Activated CD4-positive, alpha-beta T cell treated with anti-CD3 and anti-CD28 coated beads, Interleukin-2, amount 50 U/mL, for 16 hours (primary cell): ENCODE results near the gene SGIP1.
"Not testable (repeated sequence)": the region's sequence is repeated elsewhere in the genome, so short reads cannot be mapped to it uniquely, and the experiment has no call there.

Experiments used
- DNase-seq: peaks from one replicate; pipeline ENCODE4 v3.0.0-alpha.2; 2020

Gene SGIP1

DNA sequence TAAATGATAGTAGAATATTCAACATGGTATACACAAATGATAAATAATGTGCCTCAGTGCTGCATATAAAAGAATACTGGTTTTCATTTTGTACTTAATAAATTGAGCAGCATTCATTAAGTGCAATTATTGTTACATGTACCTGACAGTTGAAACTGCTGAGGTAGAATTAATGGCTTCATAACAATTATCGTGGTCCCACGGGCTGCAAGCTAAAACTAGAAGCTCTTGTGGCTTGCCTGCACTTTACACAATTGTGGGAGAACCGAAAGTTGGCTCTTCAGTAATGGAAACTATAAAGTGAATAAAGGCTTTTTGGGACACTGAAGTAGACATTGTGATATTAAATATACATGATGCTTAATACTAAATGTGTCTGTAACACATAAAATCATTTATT lies 243.9 kb downstream of the SGIP1 start:
- DNase-seq, result no peak

DNA sequence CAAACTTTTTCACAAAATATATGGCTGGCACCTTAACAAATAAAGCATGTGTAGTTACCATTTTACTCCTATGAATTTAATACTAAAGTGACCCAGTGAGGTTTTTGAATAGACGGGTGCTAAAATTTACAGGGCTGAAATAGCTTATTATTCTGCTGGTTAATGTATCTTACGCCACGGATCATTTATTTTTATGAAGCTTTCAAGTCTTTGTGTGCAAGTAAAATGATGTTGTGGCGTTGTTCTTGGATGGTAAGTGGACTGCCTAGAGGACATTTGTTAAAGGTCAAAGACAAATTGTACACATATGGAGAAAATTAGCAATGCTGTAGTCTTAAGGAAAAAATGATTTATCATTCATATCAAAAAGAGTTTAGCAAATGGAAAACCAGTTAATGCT lies 244.3 kb downstream of the SGIP1 start:
- DNase-seq, result no peak

GRCh38 chr1:66778969-66779368 lies 245.0 kb downstream of the SGIP1 start:
- no peak for DNase-seq

GRCh38 chr1:66779475-66780078 lies 245.6 kb downstream of the SGIP1 start:
- no peak for DNase-seq

GRCh38 chr1:66785800-66786199 lies 251.8 kb downstream of the SGIP1 start:
- not testable (repeated sequence) for DNase-seq

DNA sequence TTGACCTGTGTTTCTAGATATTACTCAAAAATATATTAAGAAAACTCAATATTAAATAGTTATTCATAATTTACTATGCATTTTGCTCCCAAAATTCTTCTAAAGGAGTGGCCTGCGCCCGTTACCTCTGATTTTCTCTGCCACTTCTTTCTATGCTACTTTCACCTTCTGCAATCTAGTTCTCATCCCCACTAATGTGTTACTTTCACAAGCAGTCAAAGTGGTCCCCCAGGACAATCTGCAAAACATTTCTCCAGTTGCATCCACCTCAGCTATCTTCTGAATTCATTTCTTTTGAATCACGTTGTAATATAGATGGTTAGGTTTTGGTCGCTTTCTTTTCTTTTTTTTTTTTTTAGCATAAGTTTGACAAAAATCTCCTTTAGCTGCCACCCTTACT lies 253.7 kb downstream of the SGIP1 start:
- peak; percentile 34 for DNase-seq

- DNase-seq, result peak; percentile 74
These were observed 254.4 kb downstream of the SGIP1 start for GRCh38 chr1:66788231-66788939.

DNA sequence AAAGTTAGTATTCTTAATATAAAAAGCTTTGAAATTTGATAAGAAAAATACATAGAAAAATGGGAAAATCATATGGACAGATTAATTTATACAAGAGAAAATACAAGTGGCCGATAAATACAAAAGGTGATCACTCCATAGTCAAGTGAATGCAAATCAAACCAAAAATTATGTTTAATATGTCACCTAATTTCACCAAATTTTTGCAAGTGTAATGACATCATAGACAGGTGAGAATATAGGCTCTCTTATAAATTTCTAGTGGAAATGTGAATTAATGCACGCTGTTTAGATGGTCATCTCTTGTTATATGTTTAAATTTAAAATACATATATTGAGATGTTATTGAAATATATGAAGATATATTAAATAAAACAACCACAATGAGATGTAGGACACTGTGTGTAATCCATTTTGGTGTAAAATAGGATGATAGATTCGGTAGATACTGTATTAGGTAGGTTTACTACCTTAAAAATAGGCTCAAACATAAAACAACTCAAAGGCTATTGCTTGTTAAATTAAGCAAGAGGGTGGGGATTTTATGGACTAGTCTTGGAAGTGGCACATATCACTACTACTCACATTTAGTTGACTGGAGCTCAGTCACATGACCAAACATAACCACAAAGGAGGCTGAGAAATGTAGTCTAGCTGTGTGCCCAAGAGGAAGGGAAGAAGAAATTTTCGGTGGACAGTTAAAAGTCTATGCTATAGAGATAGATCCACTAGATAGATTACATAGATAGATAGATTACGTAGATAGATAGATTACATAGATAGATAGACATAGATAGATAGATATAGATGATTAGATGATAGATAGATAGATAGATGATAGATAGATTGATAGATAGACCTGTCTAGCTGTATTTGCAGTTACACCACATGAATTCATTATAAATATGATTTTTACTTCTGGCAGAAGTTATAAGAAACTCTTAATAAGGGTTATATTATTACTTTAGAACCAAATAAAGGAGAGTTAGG lies 258.0 kb downstream of the SGIP1 start:
- DNase-seq, result no peak

DNA sequence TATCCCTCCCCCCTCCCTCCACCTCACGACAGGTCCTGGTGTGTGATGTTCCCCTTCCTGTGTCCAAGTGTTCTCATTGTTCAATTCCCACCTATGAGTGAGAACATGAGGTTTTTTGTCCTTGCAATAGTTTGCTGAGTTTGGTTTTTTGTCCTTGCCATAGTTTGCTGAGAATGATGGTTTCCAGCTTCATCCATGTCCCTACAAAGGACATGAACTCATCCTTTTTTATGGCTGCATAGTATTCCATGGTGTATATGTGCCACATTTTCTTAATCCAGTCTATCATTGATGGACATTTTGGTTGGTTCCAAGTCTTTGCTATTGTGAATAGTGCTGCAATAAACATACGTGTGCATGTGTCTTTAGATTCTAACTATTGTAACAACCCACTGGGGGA lies 261.9 kb downstream of the SGIP1 start:
- not testable (repeated sequence) for DNase-seq
